ENCODE data around the gene SCYGR2. TPM values are rescaled to one million over a fixed set of nuclear protein-coding genes. Genes with fewer than 3 reads are reported as not detected.

Gene SCYGR2
- total RNA-seq, 2 donors from 2014 or later = not detected

DNA sequence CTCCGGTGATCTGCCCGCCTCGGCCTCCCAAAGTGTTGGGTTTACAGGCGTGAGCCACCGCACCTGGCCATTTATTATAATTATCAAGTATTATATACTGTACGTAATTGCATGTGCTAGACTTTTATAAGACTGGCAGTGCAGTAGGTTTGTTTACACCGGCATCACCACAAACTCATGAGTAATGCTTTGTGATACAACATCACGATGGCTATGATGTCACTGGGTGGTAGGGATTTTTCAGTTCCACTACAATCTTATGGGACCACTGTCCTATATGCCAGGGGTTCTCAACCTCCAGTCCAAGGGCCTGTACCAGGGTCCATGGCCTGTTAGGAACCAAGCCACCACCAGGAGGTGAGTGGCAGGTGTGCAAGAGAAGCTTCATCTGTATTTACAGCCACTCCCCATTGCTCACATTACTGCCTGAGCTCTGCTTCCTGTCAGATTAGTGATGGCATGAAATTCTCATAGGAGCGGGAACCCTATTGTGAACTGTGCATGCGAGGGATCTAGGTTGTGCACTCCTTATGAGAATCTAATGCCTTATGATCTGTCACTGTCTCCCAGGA is 28.0 kb downstream of the SCYGR2 start:
- no peak overlapping the region for H3K27ac ChIP-seq
- no peaks in the 10 kb centered on the region for H3K27me3 ChIP-seq
- H3K36me3 ChIP-seq = no peaks in the 10 kb centered on the region
- intact Hi-C loops (cut with DNase I) = no loop called here
- H3K4me3 ChIP-seq = no peak overlapping the region
- H3K9me3 ChIP-seq = no peaks in the 10 kb centered on the region
- TF ChIP-seq, protein P1, sequence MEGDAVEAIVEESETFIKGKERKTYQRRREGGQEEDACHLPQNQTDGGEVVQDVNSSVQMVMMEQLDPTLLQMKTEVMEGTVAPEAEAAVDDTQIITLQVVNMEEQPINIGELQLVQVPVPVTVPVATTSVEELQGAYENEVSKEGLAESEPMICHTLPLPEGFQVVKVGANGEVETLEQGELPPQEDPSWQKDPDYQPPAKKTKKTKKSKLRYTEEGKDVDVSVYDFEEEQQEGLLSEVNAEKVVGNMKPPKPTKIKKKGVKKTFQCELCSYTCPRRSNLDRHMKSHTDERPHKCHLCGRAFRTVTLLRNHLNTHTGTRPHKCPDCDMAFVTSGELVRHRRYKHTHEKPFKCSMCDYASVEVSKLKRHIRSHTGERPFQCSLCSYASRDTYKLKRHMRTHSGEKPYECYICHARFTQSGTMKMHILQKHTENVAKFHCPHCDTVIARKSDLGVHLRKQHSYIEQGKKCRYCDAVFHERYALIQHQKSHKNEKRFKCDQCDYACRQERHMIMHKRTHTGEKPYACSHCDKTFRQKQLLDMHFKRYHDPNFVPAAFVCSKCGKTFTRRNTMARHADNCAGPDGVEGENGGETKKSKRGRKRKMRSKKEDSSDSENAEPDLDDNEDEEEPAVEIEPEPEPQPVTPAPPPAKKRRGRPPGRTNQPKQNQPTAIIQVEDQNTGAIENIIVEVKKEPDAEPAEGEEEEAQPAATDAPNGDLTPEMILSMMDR (IDR thresholded peaks at IDR 0.05) = no peak
- H3K4me1 ChIP-seq = no peaks in the 10 kb centered on the region
- no peak for DNase-seq
- no peak overlapping the region for H3K9ac ChIP-seq (ENCODE audit: low read depth in 2 of 2, low read length in 2 of 2)

DNA sequence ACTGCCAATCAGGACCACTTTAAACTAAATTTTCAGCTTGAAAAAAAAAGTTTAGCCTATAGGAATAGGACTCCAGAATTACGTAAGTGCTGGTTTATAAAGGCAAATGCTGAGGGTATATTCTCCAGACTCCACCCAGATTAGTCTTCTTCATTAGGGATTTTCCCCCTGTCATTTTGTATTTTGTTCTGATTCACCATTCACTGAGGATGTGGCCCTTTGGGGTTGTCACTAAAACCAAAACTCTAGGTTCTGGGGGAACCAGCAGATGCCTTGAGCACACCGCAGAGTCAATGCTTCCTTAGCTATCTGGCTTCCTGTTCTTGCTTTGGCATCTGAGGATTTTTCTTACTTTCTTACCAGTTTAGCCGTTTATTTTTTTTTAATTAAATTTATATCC is 29.1 kb downstream of the SCYGR2 start:
- no peaks in the 10 kb centered on the region for H3K4me1 ChIP-seq
- H3K36me3 ChIP-seq = no peaks in the 10 kb centered on the region
- TF ChIP-seq, protein P1 (IDR thresholded peaks at IDR 0.05) = no peak
- no peak for DNase-seq
- no peaks in the 10 kb centered on the region for H3K27me3 ChIP-seq
- no peaks in the 10 kb centered on the region for H3K9me3 ChIP-seq
- intact Hi-C loops (cut with DNase I) = no loop called here
- no peak overlapping the region for H3K4me3 ChIP-seq
- H3K9ac ChIP-seq (ENCODE audit: low read depth in 2 of 2, low read length in 2 of 2) = no peak overlapping the region
- no peak overlapping the region for H3K27ac ChIP-seq

DNA sequence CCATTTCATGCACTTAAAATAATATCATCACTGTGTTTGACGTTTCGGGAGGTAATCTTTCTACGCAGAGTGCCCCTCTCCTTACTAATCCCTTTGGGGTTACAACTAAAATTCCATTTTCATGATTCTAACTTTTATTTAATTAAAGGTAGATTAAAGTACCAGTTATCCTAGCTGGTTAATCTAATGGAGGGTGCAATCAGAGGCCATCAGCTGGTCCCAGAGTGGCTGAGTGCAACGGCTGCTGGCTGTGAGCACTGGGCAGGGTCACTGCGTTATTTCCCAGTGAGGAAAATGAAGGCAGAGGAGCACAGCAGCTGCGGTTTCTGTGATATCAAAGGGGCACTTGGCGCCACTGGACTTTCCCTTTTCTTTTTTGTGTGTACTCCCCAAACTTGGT is 30.7 kb downstream of the SCYGR2 start:
- no peaks in the 10 kb centered on the region for H3K36me3 ChIP-seq
- H3K27me3 ChIP-seq = no peaks in the 10 kb centered on the region
- H3K4me3 ChIP-seq = no peak overlapping the region
- intact Hi-C loops (cut with DNase I) = no loop called here
- no peak overlapping the region for H3K9ac ChIP-seq (ENCODE audit: low read depth in 2 of 2, low read length in 2 of 2)
- no peaks in the 10 kb centered on the region for H3K9me3 ChIP-seq
- H3K27ac ChIP-seq = no peak overlapping the region
- H3K4me1 ChIP-seq = no peaks in the 10 kb centered on the region
- TF ChIP-seq, protein P1 (IDR thresholded peaks at IDR 0.05) = no peak
- no peak for DNase-seq

DNA sequence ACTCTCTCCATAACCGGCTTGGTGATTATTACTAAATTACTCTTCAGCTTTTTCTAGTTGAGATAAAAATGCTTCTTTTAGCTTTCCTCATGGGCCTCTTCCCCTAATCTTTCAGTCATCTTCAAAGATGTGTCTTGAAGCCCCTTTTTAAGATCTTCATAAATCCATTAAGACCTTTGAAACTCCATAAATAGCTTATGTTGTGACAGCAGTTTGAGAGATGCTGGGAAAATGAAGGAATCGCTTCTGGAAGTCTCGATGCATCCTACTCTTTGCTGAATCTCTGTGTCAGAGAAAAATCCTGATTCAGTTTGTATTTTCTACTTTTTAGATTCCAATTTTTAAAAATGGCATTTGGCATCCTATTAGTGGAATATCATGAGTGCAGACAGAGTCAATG is 31.6 kb downstream of the SCYGR2 start:
- DNase-seq = no peak
- Histone ChIP-seq H3K27ac (no peak overlapping the region), H3K36me3 (no peaks in the 10 kb centered on the region), H3K4me3 (no peak overlapping the region), H3K9ac (ENCODE audit: low read depth in 2 of 2, low read length in 2 of 2) (no peak overlapping the region), H3K4me1 (no peaks in the 10 kb centered on the region), H3K27me3 (no peaks in the 10 kb centered on the region), H3K9me3 (no peaks in the 10 kb centered on the region)
- TF ChIP-seq, protein P1 (IDR thresholded peaks at IDR 0.05) = no peak
- intact Hi-C loops (cut with DNase I) = no loop called here

DNA sequence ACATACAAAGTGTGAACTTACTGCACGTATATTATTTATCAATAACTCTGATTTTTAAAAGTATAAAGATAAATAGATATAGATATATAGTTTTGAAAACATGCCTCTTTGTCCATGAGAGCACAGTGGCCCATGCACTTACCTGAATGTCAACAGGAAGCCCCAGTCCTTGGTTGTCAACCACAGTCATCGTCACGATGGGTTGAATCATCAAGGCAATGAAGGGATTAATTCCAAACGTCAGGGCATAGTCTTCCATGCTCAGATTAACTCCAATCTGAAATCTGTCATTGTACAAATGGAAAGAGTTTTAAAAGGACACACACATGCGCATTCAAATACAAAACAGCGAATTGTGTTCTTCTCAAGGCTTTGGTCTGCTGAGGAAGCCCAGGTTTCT is 34.1 kb downstream of the SCYGR2 start:
- no peak overlapping the region for H3K27ac ChIP-seq
- TF ChIP-seq, protein P1 (IDR thresholded peaks at IDR 0.05) = no peak
- intact Hi-C loops (cut with DNase I) = no loop called here

More for the DNA sequence above, 34.1 kb downstream of the SCYGR2 start:
- H3K4me1 ChIP-seq = no peaks in the 10 kb centered on the region
- no peak for DNase-seq
- no peaks in the 10 kb centered on the region for H3K36me3 ChIP-seq
- no peak overlapping the region for H3K4me3 ChIP-seq
- no peak overlapping the region for H3K9ac ChIP-seq (ENCODE audit: low read depth in 2 of 2, low read length in 2 of 2)
- H3K27me3 ChIP-seq = no peaks in the 10 kb centered on the region
- no peaks in the 10 kb centered on the region for H3K9me3 ChIP-seq

All from colonic mucosa (tissue), 4 donors.